GM23338 (cell line): Measurements from ENCODE around the gene MSH2. TPM values are rescaled to one million over a fixed set of nuclear protein-coding genes. Genes with fewer than 3 reads are reported as not detected.
A peak's percentile ranks its signal among the peaks of the same experiment; 100 is the strongest.

Experiments used
- ATAC-seq: fragments of 200-7000 bp; cut with Tn5 transposase; 3 replicates; pipeline ENCODE4 v1.9.1; 2020
- DNase-seq: peaks from one replicate; pipeline ENCODE4 v3.0.0-alpha.2; 2015; ENCODE audit warnings: low spot score
- H2AFZ ChIP-seq: fragments of 200-600 bp; sonication (generic); 2 replicates; pipeline ENCODE4 v1.8.0; 2016; ENCODE audit warnings: antibody characterized with exemption, mild to moderate bottlenecking, moderate library complexity
- H3F3A ChIP-seq: fragments of 200-600 bp; sonication (generic); replicated peaks from 2 replicates; pipeline ENCODE4 v1.8.0; 2017; ENCODE audit warnings: antibody characterized with exemption, mixed run types, low read depth
- H3K27ac ChIP-seq: fragments of 200-600 bp; sonication (generic); 2 replicates; pipeline ENCODE4 v1.6.1; 2016; ENCODE audit warnings: low read depth
- H3K27me3 ChIP-seq: fragments of 200-600 bp; sonication (generic); 2 replicates; pipeline ENCODE4 v1.8.0; 2016; ENCODE audit warnings: mild to moderate bottlenecking, mixed run types, moderate library complexity; ENCODE audit not compliant: insufficient read depth
- H3K36me3 ChIP-seq: fragments of 200-600 bp; sonication (generic); 2 replicates; pipeline ENCODE4 v1.8.0; 2016; ENCODE audit warnings: mild to moderate bottlenecking; ENCODE audit not compliant: insufficient read depth
- H3K4me1 ChIP-seq: fragments of 200-600 bp; sonication (generic); 2 replicates; pipeline ENCODE4 v1.8.0; 2016; ENCODE audit warnings: mild to moderate bottlenecking, moderate library complexity; ENCODE audit not compliant: insufficient read depth
- H3K4me2 ChIP-seq: fragments of 200-600 bp; sonication (generic); 2 replicates; pipeline ENCODE4 v1.7.1; 2017; ENCODE audit warnings: mixed run types
- H3K4me3 ChIP-seq: fragments of 200-600 bp; sonication (generic); 2 replicates; pipeline ENCODE4 v1.6.1; 2016; ENCODE audit warnings: mixed run types
- H3K79me2 ChIP-seq: fragments of 200-600 bp; sonication (generic); replicated peaks from 2 replicates; pipeline ENCODE4 v1.8.0; 2017; ENCODE audit warnings: mild to moderate bottlenecking; ENCODE audit not compliant: insufficient read depth
- H3K9me2 ChIP-seq: fragments of 200-600 bp; sonication (generic); 2 replicates; pipeline ENCODE4 v1.8.0; 2017; ENCODE audit not compliant: insufficient read depth
- H4K20me1 ChIP-seq: fragments of 200-600 bp; sonication (generic); replicated peaks from 2 replicates; pipeline ENCODE4 v1.8.0; 2017; ENCODE audit warnings: mild to moderate bottlenecking; ENCODE audit not compliant: insufficient read depth
- H3K27ac Mint-ChIP-seq: 2 replicates; pipeline ENCODE4 v1.8.0; 2020; ENCODE audit warnings: inconsistent platforms, mild to moderate bottlenecking, moderate library complexity, mixed read lengths
- H3K27me3 Mint-ChIP-seq: 3 replicates; pipeline ENCODE4 v1.8.0; 2022; ENCODE audit warnings: low read depth, mild to moderate bottlenecking, moderate library complexity, mixed read lengths, inconsistent platforms; ENCODE audit not compliant: insufficient read depth, poor library complexity
- H3K36me3 Mint-ChIP-seq: 3 replicates; pipeline ENCODE4 v1.8.0; 2021; ENCODE audit warnings: low read depth, mild to moderate bottlenecking, inconsistent platforms, moderate library complexity, mixed read lengths
- H3K4me1 Mint-ChIP-seq: 3 replicates; pipeline ENCODE4 v1.8.0; 2020; ENCODE audit warnings: mild to moderate bottlenecking, inconsistent platforms, mixed read lengths
- H3K4me3 Mint-ChIP-seq: 3 replicates; pipeline ENCODE4 v1.8.0; 2021; ENCODE audit warnings: moderate library complexity, mild to moderate bottlenecking, inconsistent platforms, mixed read lengths
- H3K9me3 Mint-ChIP-seq: 3 replicates; pipeline ENCODE4 v1.8.0; 2020; ENCODE audit warnings: moderate library complexity, mild to moderate bottlenecking, inconsistent platforms, mixed read lengths
- CREB1 ChIP-seq: fragments of 250-450 bp; sonication (Bioruptor Pico); IDR thresholded peaks from 2 replicates; pipeline ENCODE4 v1.5.0; 2020; ENCODE audit warnings: low read depth, mild to moderate bottlenecking, moderate library complexity
- CTCF ChIP-seq, 2 experiments: fragments of 200-600 bp in 1 of 2; sonication (generic) in 1 of 2; conservative IDR thresholded peaks; 2 replicates each; pipeline versions ENCODE4 v1.5.1 to v1.6.1; 2016 to 2017; ENCODE audit warnings: antibody characterized with exemption in 2 of 2, low read depth in 2 of 2, mild to moderate bottlenecking in 2 of 2, moderate library complexity in 1 of 2
- EZH2 ChIP-seq: fragments of 200-600 bp; sonication (generic); IDR thresholded peaks from one replicate; pipeline ENCODE4 v1.8.0; 2017; ENCODE audit warnings: antibody characterized with exemption, mild to moderate bottlenecking, low read depth; ENCODE audit not compliant: unreplicated experiment
- EZH2phosphoT487 ChIP-seq: fragments of 200-600 bp; sonication (generic); IDR thresholded peaks from one replicate; pipeline ENCODE4 v1.8.1; 2018; ENCODE audit warnings: antibody characterized with exemption; ENCODE audit not compliant: unreplicated experiment
- JUNB ChIP-seq: IDR thresholded peaks from one replicate; pipeline ENCODE4 v1.6.1; 2016; ENCODE audit warnings: antibody characterized with exemption; ENCODE audit not compliant: unreplicated experiment
- NANOG ChIP-seq: IDR thresholded peaks from 2 replicates; pipeline ENCODE4 v1.6.1; 2016; ENCODE audit warnings: antibody characterized with exemption, borderline replicate concordance
- POLR2AphosphoS5 ChIP-seq: IDR thresholded peaks from 2 replicates; pipeline ENCODE4 v1.6.1; 2016; ENCODE audit warnings: antibody characterized with exemption, low read depth
- STAT1 ChIP-seq: IDR thresholded peaks from one replicate; pipeline ENCODE4 v1.6.1; 2016; ENCODE audit warnings: antibody characterized with exemption; ENCODE audit not compliant: unreplicated experiment
- ZNF114 ChIP-seq: fragments of 250-450 bp; sonication (Bioruptor Pico); IDR thresholded peaks from 2 replicates; pipeline ENCODE4 v1.5.0; 2020; ENCODE audit warnings: mild to moderate bottlenecking, moderate library complexity
- ZNF331 ChIP-seq: fragments of 250-450 bp; sonication (Bioruptor Pico); IDR thresholded peaks from 2 replicates; pipeline ENCODE4 v1.5.0; 2020; ENCODE audit warnings: low read depth, mild to moderate bottlenecking, moderate library complexity
- ZNF462 ChIP-seq: fragments of 250-450 bp; sonication (Bioruptor Pico); IDR thresholded peaks from 2 replicates; pipeline ENCODE4 v1.5.0; 2020; ENCODE audit warnings: mild to moderate bottlenecking, moderate library complexity
- polyA plus RNA-seq: library from polyadenylated mRNA; unstranded; fragments of >200 nt; fragmentation: Nextera tagmentation; extraction: Ambion mirVana; gene quantifications from 2 replicates; pipeline ENCODE4 v1.2.1, GENCODE V29; 2016
- total RNA-seq: library from RNA; depleted of rRNA; stranded (reverse); fragments of >200 nt; shearing (Covaris generic); gene quantifications from 2 replicates; pipeline ENCODE4 v1.2.3, GENCODE V29; 2014
- TF ChIP-seq, protein P1 (sequence below): IDR thresholded peaks from one replicate; pipeline ENCODE4 v1.6.1; 2018; ENCODE audit warnings: antibody characterized with exemption; ENCODE audit not compliant: unreplicated experiment
- TF ChIP-seq, protein P2 (sequence below): IDR thresholded peaks from 2 replicates; pipeline ENCODE4 v1.6.1; 2016; ENCODE audit warnings: antibody characterized with exemption

MSH2 gene
- total and polyA plus RNA-seq, 2 experiments from 2014 or later: 156 to 249 TPM

- no peaks in the 10 kb centered on the region for H3K9me2 ChIP-seq
- no peak overlapping the region for H3K4me3 ChIP-seq
- no peaks in the 10 kb centered on the region; the same call in 2 of the 3 replicates for H3K9me3 Mint-ChIP-seq
- peaks cover 22% of the 10 kb centered on the region for H3K36me3 ChIP-seq
- no peaks in the 10 kb centered on the region for H3K27me3 ChIP-seq
- no peak overlapping the region for H3K4me2 ChIP-seq
- H3K4me1 ChIP-seq: no peaks in the 10 kb centered on the region
- peaks cover 21% of the 10 kb centered on the region for H4K20me1 ChIP-seq
- no peak overlapping the region for H2AFZ ChIP-seq
- H3K4me3 Mint-ChIP-seq: no peak overlapping the region
- H3K4me1 Mint-ChIP-seq: no peaks in the 10 kb centered on the region
- peaks cover 73% of the 10 kb centered on the region for H3K79me2 ChIP-seq
- peaks cover under 1% of the 10 kb centered on the region for H3K27me3 Mint-ChIP-seq
- ATAC-seq (no peak), DNase-seq (no peak)
- H3K36me3 Mint-ChIP-seq: peaks cover 85% of the 10 kb centered on the region
- peak overlapping the region; percentile 33; the same call in 1 of the 2 replicates for H3K27ac ChIP-seq
- H3F3A ChIP-seq: 0 out of 2 replicates have a peak, but pooled peaks cover 3% of the 10 kb centered on the region
- TF ChIP-seq ZNF462 (CRISPR knock-in tag): no peak
- no peak for TF ChIP-seq ZNF114 (CRISPR knock-in tag)
- no peak for TF ChIP-seq CTCF (conservative IDR thresholded peaks at IDR 0.05; ENCODE audit: low read depth in 2 of 2)
- no peak for TF ChIP-seq EZH2
- no peak for TF ChIP-seq ZNF331 (CRISPR knock-in tag)
- TF ChIP-seq, protein P1, sequence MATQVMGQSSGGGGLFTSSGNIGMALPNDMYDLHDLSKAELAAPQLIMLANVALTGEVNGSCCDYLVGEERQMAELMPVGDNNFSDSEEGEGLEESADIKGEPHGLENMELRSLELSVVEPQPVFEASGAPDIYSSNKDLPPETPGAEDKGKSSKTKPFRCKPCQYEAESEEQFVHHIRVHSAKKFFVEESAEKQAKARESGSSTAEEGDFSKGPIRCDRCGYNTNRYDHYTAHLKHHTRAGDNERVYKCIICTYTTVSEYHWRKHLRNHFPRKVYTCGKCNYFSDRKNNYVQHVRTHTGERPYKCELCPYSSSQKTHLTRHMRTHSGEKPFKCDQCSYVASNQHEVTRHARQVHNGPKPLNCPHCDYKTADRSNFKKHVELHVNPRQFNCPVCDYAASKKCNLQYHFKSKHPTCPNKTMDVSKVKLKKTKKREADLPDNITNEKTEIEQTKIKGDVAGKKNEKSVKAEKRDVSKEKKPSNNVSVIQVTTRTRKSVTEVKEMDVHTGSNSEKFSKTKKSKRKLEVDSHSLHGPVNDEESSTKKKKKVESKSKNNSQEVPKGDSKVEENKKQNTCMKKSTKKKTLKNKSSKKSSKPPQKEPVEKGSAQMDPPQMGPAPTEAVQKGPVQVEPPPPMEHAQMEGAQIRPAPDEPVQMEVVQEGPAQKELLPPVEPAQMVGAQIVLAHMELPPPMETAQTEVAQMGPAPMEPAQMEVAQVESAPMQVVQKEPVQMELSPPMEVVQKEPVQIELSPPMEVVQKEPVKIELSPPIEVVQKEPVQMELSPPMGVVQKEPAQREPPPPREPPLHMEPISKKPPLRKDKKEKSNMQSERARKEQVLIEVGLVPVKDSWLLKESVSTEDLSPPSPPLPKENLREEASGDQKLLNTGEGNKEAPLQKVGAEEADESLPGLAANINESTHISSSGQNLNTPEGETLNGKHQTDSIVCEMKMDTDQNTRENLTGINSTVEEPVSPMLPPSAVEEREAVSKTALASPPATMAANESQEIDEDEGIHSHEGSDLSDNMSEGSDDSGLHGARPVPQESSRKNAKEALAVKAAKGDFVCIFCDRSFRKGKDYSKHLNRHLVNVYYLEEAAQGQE: no peak
- no peak for TF ChIP-seq POLR2AphosphoS5
- TF ChIP-seq, protein P2, sequence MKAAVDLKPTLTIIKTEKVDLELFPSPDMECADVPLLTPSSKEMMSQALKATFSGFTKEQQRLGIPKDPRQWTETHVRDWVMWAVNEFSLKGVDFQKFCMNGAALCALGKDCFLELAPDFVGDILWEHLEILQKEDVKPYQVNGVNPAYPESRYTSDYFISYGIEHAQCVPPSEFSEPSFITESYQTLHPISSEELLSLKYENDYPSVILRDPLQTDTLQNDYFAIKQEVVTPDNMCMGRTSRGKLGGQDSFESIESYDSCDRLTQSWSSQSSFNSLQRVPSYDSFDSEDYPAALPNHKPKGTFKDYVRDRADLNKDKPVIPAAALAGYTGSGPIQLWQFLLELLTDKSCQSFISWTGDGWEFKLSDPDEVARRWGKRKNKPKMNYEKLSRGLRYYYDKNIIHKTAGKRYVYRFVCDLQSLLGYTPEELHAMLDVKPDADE: no peak
- TF ChIP-seq CREB1 (CRISPR knock-in tag): no peak
- TF ChIP-seq EZH2phosphoT487: no peak
- TF ChIP-seq STAT1: no peak
- TF ChIP-seq JUNB: no peak
- TF ChIP-seq NANOG: no peak
- no peak overlapping the region for H3K27ac Mint-ChIP-seq
These were observed 53.9 kb downstream of the MSH2 start for GRCh38 chr2:47456851-47457250.
